ENCODE data around the gene SNRPA. TPM values are rescaled to one million over a fixed set of nuclear protein-coding genes. Genes with fewer than 3 reads are reported as not detected.

The SNRPA gene
- total and polyA plus RNA-seq, 2 of the 13 experiments (the other 11 are each of a cell fraction or from before 2014, with no cell fraction given), result 59.6 to 162 TPM

DNA sequence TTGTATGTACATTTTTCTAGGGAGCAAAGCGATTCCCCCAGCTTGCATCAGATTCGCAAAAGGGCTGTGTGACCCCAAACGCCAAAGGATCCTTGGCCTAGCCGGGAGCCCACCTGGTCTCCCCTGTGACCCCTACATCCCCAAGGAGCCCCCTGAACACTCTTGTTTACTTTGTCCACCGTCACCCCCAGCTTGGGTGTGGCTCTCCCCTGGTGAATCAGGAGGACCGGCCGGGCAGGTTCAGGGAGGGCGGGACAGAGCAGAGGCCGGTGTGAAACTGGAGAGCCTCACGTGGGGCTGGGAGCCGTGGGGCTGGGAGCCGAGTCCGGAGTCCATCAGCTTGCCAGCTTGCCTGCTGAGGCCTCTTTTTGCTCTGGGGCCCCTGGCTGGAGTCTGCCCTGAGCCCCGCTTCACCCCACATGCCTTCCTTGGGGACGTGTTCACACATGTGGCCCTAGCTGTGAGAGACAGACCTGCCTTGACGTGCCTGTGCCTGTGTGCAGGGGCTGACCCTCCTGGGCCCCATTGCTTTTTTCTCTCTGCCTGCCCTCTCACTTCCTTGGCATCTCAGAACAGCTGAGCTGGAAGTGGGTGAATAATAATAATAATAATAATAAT is 32.1 kb upstream of the SNRPA start (continued):
- TF ChIP-seq, protein P1, sequence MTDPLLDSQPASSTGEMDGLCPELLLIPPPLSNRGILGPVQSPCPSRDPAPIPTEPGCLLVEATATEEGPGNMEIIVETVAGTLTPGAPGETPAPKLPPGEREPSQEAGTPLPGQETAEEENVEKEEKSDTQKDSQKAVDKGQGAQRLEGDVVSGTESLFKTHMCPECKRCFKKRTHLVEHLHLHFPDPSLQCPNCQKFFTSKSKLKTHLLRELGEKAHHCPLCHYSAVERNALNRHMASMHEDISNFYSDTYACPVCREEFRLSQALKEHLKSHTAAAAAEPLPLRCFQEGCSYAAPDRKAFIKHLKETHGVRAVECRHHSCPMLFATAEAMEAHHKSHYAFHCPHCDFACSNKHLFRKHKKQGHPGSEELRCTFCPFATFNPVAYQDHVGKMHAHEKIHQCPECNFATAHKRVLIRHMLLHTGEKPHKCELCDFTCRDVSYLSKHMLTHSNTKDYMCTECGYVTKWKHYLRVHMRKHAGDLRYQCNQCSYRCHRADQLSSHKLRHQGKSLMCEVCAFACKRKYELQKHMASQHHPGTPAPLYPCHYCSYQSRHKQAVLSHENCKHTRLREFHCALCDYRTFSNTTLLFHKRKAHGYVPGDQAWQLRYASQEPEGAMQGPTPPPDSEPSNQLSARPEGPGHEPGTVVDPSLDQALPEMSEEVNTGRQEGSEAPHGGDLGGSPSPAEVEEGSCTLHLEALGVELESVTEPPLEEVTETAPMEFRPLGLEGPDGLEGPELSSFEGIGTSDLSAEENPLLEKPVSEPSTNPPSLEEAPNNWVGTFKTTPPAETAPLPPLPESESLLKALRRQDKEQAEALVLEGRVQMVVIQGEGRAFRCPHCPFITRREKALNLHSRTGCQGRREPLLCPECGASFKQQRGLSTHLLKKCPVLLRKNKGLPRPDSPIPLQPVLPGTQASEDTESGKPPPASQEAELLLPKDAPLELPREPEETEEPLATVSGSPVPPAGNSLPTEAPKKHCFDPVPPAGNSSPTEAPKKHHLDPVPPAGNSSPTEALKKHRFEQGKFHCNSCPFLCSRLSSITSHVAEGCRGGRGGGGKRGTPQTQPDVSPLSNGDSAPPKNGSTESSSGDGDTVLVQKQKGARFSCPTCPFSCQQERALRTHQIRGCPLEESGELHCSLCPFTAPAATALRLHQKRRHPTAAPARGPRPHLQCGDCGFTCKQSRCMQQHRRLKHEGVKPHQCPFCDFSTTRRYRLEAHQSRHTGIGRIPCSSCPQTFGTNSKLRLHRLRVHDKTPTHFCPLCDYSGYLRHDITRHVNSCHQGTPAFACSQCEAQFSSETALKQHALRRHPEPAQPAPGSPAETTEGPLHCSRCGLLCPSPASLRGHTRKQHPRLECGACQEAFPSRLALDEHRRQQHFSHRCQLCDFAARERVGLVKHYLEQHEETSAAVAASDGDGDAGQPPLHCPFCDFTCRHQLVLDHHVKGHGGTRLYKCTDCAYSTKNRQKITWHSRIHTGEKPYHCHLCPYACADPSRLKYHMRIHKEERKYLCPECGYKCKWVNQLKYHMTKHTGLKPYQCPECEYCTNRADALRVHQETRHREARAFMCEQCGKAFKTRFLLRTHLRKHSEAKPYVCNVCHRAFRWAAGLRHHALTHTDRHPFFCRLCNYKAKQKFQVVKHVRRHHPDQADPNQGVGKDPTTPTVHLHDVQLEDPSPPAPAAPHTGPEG (CRISPR knock-in tag; IDR thresholded peaks at IDR 0.05), result no peak
- TF ChIP-seq ZNF30 (CRISPR knock-in tag; IDR thresholded peaks at IDR 0.05) (no peak), MED8 (CRISPR knock-in tag; IDR thresholded peaks at IDR 0.05; ENCODE audit: insufficient replicate concordance) (no peak), NBN (conservative IDR thresholded peaks at IDR 0.05) (no peak), HMG20B (CRISPR knock-in tag; conservative IDR thresholded peaks at IDR 0.05) (0 out of 2 replicates have a peak, but pooled peaks have one; percentile 33), ZFY (CRISPR knock-in tag; IDR thresholded peaks at IDR 0.05) (peak; percentile 77), ZC3H4 (CRISPR knock-in tag; IDR thresholded peaks at IDR 0.05; ENCODE audit: borderline replicate concordance) (no peak), MTA3 (CRISPR knock-in tag; IDR thresholded peaks at IDR 0.05) (no peak), CAMTA2 (CRISPR knock-in tag; IDR thresholded peaks at IDR 0.05; ENCODE audit: borderline replicate concordance) (no peak), ZBTB38 (CRISPR knock-in tag; IDR thresholded peaks at IDR 0.05) (peak; percentile 19; the same call in 1 of the 2 replicates)
- TF ChIP-seq, protein P2, sequence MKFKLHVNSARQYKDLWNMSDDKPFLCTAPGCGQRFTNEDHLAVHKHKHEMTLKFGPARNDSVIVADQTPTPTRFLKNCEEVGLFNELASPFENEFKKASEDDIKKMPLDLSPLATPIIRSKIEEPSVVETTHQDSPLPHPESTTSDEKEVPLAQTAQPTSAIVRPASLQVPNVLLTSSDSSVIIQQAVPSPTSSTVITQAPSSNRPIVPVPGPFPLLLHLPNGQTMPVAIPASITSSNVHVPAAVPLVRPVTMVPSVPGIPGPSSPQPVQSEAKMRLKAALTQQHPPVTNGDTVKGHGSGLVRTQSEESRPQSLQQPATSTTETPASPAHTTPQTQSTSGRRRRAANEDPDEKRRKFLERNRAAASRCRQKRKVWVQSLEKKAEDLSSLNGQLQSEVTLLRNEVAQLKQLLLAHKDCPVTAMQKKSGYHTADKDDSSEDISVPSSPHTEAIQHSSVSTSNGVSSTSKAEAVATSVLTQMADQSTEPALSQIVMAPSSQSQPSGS (CRISPR knock-in tag; IDR thresholded peaks at IDR 0.05), result no peak
- TF ChIP-seq, protein P3, sequence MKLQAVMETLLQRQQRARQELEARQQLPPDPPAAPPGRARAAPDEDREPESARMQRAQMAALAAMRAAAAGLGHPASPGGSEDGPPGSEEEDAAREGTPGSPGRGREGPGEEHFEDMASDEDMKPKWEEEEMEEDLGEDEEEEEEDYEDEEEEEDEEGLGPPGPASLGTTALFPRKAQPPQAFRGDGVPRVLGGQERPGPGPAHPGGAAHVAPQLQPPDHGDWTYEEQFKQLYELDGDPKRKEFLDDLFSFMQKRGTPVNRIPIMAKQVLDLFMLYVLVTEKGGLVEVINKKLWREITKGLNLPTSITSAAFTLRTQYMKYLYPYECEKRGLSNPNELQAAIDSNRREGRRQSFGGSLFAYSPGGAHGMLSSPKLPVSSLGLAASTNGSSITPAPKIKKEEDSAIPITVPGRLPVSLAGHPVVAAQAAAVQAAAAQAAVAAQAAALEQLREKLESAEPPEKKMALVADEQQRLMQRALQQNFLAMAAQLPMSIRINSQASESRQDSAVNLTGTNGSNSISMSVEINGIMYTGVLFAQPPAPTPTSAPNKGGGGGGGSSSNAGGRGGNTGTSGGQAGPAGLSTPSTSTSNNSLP (IDR thresholded peaks at IDR 0.05; ENCODE audit: low read depth, low read length), result no peak
- TF ChIP-seq, protein P4, sequence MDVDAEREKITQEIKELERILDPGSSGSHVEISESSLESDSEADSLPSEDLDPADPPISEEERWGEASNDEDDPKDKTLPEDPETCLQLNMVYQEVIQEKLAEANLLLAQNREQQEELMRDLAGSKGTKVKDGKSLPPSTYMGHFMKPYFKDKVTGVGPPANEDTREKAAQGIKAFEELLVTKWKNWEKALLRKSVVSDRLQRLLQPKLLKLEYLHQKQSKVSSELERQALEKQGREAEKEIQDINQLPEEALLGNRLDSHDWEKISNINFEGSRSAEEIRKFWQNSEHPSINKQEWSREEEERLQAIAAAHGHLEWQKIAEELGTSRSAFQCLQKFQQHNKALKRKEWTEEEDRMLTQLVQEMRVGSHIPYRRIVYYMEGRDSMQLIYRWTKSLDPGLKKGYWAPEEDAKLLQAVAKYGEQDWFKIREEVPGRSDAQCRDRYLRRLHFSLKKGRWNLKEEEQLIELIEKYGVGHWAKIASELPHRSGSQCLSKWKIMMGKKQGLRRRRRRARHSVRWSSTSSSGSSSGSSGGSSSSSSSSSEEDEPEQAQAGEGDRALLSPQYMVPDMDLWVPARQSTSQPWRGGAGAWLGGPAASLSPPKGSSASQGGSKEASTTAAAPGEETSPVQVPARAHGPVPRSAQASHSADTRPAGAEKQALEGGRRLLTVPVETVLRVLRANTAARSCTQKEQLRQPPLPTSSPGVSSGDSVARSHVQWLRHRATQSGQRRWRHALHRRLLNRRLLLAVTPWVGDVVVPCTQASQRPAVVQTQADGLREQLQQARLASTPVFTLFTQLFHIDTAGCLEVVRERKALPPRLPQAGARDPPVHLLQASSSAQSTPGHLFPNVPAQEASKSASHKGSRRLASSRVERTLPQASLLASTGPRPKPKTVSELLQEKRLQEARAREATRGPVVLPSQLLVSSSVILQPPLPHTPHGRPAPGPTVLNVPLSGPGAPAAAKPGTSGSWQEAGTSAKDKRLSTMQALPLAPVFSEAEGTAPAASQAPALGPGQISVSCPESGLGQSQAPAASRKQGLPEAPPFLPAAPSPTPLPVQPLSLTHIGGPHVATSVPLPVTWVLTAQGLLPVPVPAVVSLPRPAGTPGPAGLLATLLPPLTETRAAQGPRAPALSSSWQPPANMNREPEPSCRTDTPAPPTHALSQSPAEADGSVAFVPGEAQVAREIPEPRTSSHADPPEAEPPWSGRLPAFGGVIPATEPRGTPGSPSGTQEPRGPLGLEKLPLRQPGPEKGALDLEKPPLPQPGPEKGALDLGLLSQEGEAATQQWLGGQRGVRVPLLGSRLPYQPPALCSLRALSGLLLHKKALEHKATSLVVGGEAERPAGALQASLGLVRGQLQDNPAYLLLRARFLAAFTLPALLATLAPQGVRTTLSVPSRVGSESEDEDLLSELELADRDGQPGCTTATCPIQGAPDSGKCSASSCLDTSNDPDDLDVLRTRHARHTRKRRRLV (CRISPR knock-in tag; IDR thresholded peaks at IDR 0.05), result 0 out of 2 replicates have a peak, but pooled peaks have one; percentile 46

Data from HepG2 (cell line).